Myocyte (in vitro differentiated cells): ENCODE results near the gene FGF22. TPM values are rescaled to one million over a fixed set of nuclear protein-coding genes. Genes with fewer than 3 reads are reported as not detected.
A peak's percentile ranks its signal among the peaks of the same experiment; 100 is the strongest.
"Not testable (repeated sequence)": the region's sequence is repeated elsewhere in the genome, so short reads cannot be mapped to it uniquely, and the experiment has no call there.

ENCODE experiments used
- DNase-seq: peaks from one replicate; pipeline ENCODE4 v3.0.0-alpha.2; 2012; ENCODE audit warnings: low read depth
- total RNA-seq: library from RNA; depleted of rRNA; stranded (reverse); fragments of >200 nt; gene quantifications from 2 replicates; pipeline ENCODE4 v1.2.3, GENCODE V29; 2014

FGF22 gene
- total RNA-seq, 1 donor from 2014 or later: 0.16 TPM

DNA sequence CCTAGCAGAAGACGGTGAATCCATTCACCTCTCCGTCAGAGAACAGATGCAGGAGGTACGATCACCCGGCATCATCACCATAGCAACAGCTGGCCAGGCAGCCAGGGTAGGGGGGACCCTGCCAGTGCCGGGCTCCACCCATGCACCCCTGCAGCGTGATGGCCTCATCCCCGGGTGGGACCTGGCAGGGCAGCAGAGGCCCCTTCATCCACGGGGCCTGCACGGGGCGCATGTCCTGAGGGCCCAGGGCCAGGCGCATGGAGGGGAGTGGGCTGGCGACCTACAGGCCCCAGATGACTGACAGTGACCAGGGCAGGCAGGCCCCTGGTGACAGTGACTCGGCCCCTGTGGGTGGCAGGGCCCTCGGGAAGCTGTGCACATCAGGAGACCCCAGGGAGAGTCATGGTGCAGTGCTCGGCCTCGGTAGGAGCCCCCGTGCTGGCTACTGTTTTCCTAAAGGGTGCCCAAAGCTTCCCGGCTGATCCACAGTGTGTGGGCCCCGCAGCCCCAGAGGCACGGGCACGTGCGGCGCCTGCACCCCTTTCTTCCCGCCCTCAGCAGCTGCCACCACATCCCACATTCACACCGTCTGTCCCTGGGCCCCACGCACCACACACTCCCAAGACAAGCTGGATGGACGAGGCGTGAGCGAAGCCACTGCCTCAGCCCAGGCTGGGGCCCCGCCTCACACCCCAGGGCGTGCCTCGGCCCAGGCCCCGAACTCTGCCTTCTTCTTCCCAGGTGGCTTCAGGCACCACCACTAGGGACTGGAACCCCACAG is 18.6 kb downstream of the FGF22 start:
- peak; percentile 51 for DNase-seq

DNA sequence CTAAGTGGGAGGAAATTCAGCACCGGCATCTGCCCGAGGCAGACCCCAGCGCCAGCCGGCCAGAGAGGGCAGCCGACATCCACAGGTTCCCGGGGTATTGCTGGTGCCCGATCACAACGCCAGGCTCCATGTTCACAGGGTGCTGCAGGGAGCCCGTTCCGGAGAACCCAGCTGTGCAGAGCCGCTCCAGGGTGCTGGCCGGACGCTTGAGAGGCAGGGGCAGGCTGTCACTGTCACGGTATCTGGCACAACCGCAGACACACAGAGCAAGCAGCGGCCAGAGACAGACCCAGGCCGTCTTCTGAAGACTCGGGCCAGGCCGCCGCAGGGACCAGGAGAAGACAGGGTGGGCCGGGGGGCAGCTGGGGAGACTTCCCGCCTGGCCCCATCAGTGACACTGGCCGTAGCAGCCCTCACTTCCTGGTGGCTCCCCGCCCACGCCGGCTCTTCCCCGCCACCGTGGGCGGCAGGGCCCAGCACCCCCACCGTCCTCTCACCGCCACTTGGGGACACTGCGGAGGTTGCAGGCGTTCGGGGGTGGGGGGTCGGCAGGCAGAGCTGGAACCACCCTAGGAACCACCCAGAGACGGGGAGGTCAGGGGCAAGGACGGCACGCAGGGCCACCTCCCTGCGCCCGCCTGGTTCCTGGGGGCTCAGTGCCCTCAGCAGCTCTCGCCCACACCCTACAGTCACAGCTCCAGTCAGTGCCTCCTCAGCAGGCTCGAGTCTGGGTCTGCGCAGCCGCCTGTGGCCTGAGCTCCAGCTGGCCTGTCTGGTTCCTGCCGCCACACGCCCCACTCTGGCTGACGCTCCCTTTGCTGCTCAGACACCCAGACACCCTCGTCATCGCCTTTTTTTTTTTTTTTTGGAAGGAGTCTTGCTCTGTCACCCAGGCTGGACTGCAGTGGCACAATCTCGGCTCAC is 19.5 kb downstream of the FGF22 start:
- DNase-seq: peak; percentile 93

DNA sequence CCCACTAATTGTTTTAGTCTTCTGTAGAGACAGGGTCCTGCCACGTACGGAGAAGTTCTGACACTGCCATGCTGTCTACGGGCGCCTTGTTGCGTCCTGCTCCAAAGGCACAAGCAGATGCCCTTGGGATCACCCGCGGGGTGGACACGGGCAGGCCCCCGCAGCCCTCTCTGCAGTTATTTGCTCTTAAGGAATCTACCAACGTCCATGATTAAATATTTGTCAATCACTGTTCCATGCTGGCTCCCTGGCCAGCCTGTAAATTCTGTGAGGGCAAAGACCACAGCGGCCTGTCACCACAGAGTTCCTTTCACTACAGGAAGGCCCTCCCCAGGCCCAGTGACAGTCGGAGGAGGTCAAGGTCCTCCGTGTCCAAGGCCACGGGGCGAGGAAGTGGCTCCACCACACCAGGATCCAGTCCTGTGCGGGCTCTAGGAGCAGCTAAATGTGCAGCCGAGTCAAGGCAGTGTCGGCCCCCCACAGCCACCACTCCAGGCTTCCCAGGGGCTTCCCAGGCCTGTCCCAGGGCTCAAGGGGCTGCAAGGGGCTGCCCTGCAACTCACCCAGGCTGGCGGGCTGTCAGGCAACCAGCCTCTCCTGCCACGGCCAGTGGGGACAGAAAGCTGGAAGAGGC is 21.2 kb downstream of the FGF22 start:
- DNase-seq: peak; percentile 40

DNA sequence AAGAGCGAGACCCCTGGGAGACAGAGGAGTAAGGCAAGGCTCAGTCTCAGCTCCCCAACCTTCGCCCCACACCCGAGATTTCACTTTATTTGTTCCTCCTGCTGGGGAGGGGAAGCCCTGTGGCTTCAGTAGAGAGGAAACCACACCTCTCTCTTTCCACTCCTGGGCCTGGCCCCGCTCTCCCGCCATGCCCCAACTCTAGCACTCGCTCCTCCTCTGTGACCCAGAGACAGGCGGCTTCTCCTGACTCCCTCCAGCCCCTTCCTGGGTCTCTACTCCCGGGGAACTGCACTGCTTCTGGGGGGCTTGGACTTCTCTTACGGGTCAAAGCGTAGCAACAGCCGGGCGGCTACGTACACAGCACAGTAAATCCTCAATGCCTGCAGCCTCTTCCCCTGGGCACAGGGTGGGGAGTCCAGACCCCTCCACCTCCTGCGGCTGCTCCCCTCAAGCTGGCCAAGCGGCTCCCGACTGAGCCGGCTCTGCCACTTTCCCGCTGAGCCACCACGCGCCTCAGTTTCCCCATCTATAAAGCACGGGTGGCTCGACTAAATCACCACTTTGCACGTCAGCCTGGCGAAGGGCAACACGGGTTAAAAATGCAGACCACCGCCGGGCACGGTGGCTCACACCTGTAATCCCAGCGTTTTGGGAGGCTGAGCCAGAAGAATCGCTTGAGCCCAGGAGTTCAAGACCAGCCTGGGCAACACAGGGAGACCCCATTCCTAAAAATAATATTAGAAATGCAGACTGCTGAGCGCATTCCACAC is 21.9 kb downstream of the FGF22 start:
- peak; percentile 23 for DNase-seq

DNA sequence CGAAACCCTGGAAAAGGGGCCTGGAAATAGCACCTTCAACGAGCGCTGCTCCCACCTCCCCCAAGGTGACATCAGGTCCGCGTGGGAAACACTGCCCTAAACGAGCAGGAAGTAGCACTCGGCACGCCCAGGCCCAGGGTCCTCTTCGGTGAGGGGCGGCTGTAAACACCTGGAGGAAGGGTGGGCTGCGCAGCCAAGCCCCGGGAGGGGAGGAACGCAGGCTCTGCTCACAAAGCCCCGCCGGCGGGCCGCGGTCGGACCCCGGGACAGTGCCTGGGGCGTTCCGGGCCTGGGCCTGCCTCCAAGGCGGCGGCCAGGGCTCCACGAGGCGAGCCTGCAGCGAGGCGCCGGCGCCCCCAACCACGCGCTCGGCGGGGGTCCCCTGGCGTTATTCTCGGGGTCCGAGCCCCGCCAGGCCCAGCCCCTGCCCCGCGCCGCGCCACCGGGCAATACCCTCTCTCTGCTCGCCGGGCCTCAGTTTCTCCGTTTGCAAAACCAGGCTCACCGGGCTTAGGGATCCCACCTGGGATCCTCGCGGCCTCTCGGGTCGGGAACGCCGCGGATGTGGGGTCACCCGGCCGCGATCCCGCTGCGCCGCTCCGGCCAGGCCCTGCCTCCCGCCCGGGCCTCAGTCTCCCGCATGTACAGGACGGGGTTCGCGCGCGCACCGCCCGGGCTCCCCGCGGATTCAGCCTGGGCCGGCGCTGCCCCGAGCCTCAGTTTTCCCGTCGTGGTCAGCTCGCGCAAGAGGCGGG is 22.7 kb downstream of the FGF22 start:
- DNase-seq: peak; percentile 12

DNA sequence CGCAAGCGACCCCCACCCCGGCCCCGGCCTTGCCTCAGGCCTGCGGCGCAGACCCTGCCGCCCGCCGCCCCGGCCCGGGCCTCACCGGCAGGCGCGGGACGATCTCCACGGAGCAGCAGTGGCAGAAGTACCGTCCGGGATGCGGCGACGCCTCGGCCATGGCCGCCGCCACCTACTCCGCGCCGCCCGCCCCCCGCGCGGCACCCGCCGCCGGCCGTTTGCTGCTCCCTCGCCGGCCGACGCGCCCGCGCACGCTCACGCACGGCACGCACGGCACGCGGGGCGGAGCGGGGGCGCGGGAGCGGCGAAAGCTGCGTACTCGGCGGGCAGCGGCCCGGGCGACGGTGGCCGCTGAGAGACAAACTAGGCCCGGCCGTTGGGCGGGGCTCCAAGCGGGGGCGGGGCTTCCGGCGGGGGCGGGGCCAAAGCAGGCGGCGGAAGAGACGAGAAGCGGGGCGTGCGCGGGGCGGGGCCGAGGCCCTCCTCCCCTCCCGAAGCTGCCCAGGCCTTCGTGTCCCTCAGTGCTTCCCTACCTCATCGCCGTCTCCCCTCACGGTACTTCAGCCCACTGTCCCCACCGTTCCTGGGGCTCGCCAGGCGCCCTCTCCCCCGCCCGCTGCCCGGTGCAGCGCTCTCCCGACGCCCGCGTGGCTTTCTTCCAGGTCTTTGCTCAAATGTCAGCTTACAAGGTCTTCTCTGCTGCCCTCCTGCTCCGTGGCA is 23.4 kb downstream of the FGF22 start, which contains the start of gene RNF126:
Gene RNF126 (minus strand): TSS at position 253 of the 720 bp plus-strand sequence. CDS start 93 bp downstream, at position 160.
- DNase-seq: peak; percentile 92

DNA sequence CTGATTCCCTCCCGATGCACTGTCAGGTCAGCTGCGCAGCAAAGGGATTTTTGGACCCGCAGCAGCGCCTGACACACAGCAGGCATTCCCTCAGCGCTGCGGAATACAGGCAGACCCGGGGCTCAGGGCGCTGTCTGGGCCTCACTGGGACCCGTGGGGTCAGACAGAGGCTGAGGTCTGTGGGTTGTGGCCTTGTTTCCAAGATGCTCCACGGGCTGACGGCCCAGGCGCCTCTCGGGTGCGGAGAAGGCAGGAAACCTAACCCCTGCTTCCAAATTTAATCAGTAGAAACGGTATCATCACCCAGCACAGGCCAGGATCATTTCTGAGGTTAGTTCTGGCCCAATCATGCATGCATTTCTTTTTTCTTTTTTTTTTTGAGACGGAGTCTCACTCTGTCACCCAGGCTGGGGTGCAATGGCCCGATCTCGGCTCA is 24.0 kb downstream of the FGF22 start:
- DNase-seq: no peak

DNA sequence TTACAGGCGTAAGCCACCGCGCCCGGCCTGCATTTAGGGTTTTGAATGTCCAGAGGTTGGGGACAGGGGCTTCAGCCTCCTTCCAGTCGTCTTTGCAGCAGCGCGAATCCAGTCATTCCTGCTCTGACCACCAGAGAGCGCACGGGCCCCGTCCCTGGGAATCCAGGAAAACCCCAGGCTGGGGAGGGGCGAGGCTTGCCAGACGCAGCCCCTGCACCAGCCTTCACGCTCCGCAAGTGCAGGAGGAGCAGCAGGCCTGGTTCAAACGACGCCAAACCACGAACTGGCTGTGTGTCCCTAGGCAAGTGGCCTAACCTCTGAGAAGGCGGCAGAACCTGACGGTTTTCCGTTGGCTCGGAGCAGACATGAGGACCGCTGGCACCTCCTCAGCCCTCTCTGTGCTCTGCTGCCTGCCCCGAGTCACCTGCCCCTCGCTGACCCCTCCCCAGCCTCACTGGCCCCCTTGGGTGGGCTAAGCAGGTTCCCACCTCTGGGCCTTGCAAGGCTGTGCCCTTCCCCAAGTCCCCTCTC is 25.3 kb downstream of the FGF22 start:
- peak; percentile 77 for DNase-seq

DNA sequence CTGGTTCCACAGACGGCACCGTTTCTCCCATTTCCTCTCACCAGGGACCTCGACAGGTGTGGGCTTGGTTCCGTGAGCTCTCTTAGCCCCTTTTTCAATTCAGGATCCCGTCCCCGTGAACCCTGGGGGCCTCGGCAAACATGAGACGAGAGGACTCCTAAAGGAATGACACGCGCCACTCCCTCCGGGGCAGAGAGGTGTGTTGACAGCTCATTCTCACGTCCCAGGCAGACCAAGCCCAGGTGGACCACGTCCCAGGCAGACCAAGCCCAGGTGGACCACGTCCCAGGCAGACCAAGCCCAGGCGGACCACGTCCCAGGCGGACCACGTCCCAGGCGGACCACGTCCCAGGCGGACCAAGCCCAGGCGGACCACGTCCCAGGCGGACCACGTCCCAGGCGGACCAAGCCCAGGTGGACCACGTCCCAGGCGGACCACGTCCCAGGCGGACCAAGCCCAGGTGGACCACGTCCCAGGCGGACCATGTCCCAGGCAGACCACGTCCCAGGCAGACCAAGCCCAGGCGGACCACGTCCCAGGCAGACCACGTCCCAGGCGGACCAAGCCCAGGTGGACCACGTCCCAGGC is 27.4 kb downstream of the FGF22 start:
- not testable (repeated sequence) for DNase-seq

DNA sequence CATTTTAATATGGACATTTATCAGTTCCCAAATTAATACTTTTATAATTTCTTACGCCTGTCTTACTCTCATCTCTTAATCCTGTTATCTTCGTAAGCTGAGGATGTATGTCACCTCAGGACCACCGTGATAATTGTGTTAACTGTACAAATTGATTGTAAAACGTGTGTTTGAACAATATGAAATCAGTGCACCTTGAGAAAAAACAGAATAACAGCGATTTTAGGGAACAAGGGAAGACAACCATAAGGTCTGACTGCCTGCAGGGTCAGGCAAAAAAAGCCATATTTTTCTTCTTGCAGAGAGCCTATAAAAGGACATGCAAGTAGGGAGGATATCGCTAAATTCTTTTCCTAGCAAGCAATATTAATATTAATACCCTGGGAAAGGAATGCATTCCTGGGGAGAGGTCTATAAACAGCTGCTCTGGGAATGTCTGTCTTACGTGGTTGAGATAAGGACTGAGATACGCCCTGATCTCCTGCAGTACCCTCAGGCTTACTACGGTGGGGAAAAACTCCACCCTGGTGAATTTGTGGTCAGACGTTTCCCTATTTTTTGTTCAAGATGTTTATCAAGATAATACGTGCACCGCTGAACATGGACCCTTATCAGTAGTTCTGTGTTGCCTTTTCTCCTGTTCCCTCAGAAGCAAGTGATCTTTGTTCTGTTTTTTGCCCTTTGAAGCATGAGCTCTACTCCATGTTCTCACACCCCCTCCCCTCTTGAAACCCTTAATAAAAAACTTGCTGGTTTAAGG is 29.2 kb downstream of the FGF22 start:
- DNase-seq: peak; percentile 23

DNA sequence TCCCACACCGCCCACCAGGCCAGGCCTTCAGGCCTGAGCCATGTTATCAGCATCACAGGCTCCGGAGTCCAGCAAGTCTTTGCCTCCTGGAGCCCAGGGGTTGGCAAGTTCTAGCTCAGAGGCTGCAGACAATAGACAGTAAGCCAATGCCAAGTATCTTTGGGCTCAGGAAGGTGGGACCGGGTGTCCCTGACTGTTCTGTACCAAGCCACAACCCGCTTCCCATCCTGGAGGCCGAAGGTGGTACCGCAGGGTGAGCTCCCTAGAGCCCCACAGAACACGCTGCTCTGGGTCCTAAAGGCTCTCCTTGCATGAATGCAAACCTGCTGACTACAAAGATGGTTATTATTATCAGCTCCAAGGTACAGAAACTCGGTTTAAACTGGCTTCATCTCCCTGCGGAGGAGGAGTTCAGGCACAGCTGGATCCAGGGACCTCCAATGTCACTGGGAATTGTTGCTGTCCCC is 31.0 kb downstream of the FGF22 start:
- DNase-seq: no peak

DNA sequence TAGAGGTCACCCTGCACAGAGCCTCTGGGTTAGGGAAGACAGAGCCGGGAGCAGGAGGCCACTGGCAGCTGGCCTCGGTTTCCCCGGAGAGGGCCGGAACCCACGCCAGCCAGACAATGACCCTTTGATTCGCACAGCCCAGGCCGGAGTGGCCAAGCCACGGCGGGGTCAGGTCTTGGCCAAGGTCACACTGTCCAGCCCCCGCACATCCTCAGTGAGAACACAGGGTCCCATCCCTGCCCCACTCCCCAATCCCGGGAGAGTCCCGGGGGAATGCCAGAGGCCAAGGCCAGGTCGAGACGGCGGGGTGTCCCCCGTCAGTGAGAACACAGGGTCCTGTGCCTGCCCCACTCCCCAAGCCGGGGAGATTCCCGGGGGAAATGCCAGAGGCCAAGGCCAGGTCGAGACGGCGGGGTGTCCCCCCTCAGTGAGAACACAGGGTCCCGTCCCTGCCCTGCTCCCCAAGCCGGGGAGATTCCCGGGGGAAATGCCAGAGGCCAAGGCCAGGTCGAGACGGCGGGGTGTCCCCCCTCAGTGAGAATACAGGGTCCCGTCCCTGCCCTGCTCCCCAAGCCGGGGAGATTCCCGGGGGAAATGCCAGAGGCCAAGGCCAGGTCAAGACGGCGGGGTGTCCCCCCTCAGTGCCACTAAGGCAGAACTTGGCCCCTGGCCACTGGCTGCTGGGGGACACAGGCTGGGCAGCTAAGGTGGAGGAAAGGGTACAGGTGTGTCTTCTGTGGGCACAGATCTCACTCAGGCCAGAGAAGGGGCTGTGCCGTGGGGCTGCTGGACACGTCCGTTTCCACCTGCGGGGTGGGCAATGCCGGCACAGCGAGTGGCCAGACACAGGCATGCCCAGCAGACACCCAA is 34.8 kb downstream of the FGF22 start:
- no peak for DNase-seq

DNA sequence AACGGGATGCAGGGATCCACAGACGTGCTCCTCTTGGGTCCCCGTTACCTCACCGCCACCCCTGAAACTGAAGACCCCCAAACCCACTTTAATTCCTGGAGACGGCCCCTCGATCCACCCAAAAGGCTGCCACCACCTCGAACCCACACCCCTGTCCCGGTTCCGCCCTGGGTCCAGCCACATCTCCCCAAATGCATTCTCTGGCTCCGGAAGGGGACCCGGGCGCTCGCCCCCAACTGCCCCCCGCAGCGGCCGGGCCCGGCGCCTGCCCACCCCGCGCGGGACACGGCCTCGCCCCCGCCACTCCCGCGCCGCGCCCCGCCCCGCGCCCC is 36.3 kb downstream of the FGF22 start:
- no peak for DNase-seq

DNA sequence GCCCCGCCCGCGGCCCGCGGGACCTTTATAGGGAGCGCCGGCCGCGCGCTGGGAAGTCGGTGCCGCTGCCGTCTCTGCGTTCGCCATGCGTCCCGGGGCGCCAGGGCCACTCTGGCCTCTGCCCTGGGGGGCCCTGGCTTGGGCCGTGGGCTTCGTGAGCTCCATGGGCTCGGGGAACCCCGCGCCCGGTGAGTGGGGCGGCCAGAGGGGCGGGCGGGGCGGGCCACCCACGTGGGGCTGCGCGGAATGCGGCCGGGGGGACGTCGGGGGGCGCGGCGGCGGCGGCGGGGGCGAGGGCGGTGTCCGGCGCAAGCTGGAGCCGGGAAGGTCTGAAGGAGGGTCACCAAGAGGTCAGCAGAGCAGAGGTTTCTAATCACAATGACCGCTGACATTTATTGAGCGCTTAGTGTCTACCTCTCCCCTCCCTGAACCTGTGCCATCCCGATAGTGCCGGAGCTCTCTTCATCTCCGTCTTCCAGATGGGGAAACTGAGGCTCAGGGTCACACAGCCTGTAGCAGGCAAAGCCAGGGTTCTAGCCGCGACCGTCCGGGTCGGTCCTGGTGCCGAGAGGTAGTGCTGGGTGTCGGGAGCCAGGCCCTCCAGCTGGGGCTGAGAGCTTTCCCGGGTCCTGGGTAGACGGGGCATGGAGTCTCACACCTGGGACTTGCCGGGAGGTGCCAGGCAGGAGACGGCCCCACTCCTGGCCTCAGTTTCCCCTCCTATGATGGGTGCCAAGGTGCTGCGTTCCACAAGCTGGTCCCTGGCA is 36.8 kb downstream of the FGF22 start, which contains the start of gene FSTL3:
Gene FSTL3 (plus strand): TSS at position 54 of the 767 bp plus-strand sequence. CDS start 32 bp downstream, at position 86.
- DNase-seq: peak; percentile 37

DNA sequence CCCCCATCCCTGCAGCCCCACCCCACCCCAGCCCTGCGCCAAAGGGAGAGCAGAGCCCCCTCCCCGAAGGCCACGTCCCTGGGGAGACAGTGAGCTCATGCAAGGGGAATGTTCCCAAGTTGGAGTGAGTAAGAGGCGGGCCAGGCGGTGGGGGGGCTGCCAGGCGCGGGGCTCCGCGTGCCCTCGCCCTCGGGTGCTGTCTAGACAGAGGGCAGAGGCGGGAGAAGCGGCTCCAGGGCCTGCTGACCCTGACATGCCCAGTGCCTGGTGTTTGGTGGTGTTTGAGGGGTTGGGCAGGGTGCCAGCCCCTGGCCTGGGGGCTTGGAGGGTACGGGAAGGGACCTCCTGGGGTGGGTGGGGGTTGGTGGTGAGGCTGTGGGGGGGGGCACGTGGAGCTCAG is 37.5 kb downstream of the FGF22 start:
- DNase-seq: peak; percentile 81
